ENCODE measurements around the gene GRID2. TPM values are rescaled to one million over a fixed set of nuclear protein-coding genes. Genes with fewer than 3 reads are reported as not detected.
"Not testable (repeated sequence)": the region's sequence is repeated elsewhere in the genome, so short reads cannot be mapped to it uniquely, and the experiment has no call there.

Gene GRID2
- total RNA-seq, 1 donor from 2014 or later: not detected

DNA sequence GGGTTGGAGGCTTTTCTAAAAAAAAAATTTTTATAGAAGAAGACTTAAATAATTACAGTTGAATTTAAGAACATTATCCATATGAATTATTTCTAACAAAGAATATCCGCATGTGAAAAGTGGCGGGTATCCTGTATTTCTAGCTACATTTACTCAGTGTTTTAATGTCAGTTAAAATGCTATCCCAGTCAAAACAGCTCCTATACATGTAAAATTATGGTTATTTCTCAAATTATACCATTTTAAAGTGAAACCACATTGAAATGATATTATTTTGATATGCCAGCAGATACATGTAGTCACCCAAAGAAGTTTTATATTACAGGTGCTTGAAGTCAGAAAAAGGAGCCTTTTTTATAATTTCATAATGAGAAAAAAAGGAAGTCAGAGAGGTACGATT lies 1356.3 kb downstream of the GRID2 start:
- TF ChIP-seq POLR2AphosphoS5 (IDR thresholded peaks at IDR 0.05; ENCODE audit: insufficient read depth in 1 of 2, low read depth in 1 of 2) (no peak), POLR2A (IDR thresholded peaks at IDR 0.05) (no peak)
- TF ChIP-seq, protein P1, sequence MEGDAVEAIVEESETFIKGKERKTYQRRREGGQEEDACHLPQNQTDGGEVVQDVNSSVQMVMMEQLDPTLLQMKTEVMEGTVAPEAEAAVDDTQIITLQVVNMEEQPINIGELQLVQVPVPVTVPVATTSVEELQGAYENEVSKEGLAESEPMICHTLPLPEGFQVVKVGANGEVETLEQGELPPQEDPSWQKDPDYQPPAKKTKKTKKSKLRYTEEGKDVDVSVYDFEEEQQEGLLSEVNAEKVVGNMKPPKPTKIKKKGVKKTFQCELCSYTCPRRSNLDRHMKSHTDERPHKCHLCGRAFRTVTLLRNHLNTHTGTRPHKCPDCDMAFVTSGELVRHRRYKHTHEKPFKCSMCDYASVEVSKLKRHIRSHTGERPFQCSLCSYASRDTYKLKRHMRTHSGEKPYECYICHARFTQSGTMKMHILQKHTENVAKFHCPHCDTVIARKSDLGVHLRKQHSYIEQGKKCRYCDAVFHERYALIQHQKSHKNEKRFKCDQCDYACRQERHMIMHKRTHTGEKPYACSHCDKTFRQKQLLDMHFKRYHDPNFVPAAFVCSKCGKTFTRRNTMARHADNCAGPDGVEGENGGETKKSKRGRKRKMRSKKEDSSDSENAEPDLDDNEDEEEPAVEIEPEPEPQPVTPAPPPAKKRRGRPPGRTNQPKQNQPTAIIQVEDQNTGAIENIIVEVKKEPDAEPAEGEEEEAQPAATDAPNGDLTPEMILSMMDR (IDR thresholded peaks at IDR 0.05): no peak
- Histone ChIP-seq H3K27me3 (no peaks in the 10 kb centered on the region), H3K27ac (no peak overlapping the region), H3K36me3 (no peaks in the 10 kb centered on the region), H3K4me1 (no peaks in the 10 kb centered on the region), H3K9me3 (no peaks in the 10 kb centered on the region), H3K4me3 (no peak overlapping the region)
- no peak for DNase-seq (ENCODE audit: extremely low spot score in 2 of 2)
- intact Hi-C loops (cut with DNase I): no loop called here

DNA sequence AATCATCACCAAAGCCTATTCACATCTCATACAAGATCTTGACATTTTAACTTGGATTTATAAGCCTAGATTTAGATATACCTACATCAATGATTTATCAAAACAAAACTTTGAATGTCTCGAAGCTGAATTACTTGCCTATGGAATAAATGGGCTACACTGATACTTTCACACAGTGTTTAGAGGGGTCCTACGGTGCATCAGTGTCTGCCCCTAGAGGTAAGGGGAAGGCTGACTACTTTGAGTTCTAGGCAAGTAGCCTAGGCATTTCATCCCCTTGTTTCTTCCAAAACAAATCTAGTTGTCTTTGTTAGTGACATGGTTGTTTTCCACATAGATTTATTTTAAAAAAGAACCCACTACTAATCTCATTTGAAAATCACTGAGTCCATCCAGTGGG lies 1366.7 kb downstream of the GRID2 start:
- intact Hi-C loops (cut with DNase I): no loop called here
- Histone ChIP-seq H3K4me1 (no peaks in the 10 kb centered on the region), H3K36me3 (no peaks in the 10 kb centered on the region)

DNA sequence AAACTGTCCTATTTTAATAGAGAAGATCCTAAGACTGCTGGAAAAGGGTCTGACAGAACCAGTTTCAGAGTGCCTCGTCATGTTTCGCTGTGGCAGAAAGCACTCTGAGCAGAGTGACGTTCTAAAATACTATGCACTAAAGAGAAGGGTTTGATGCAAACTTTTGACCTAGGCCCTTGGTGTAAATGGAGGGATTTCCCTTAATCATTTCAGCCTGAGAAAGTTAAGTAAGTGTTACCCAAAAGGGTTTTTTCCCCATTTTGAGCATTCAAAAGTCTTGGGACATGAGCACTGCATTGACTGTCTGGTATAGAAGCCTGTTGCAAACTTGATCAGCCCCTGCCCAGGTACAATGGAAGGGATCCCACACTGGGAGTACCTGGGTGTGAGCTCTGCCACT lies 1367.3 kb downstream of the GRID2 start:
- Histone ChIP-seq H3K9me3 (no peaks in the 10 kb centered on the region), H3K4me3 (no peak overlapping the region), H3K27me3 (no peaks in the 10 kb centered on the region), H3K4me1 (no peaks in the 10 kb centered on the region), H3K27ac (no peak overlapping the region), H3K36me3 (no peaks in the 10 kb centered on the region)
- TF ChIP-seq POLR2AphosphoS5 (IDR thresholded peaks at IDR 0.05; ENCODE audit: insufficient read depth in 1 of 2, low read depth in 1 of 2) (no peak), POLR2A (IDR thresholded peaks at IDR 0.05) (no peak)
- TF ChIP-seq, protein P1 (IDR thresholded peaks at IDR 0.05): no peak
- intact Hi-C loops (cut with DNase I): no loop called here
- no peak for DNase-seq (ENCODE audit: extremely low spot score in 2 of 2)

More for the DNA sequence above, 1366.7 kb downstream of the GRID2 start:
- H3K27ac ChIP-seq: no peak overlapping the region
- H3K9me3 ChIP-seq: no peaks in the 10 kb centered on the region
- DNase-seq (ENCODE audit: extremely low spot score in 2 of 2): no peak
- H3K4me3 ChIP-seq: no peak overlapping the region
- TF ChIP-seq, protein P1 (IDR thresholded peaks at IDR 0.05): no peak
- TF ChIP-seq POLR2AphosphoS5 (IDR thresholded peaks at IDR 0.05; ENCODE audit: insufficient read depth in 1 of 2, low read depth in 1 of 2) (no peak), POLR2A (IDR thresholded peaks at IDR 0.05) (no peak)
- no peaks in the 10 kb centered on the region for H3K27me3 ChIP-seq

DNA sequence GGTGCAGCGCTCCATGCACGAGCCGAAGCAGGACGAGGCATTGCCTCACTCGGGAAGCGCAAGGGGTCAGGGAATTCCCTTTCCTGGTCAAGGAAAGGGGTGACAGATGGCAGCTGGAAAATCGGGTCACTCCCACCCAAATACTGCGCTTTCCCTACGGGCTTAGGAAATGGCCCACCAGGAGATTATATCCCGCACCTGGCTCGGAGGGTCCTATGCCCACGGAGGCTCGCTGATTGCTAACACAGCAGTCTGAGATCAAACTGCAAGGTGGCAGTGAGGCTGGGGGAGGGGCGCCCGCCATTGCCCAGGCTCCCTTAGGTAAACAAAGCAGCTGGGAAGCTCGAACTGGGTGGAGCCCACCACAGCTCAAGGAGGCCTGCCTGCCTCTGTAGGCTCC lies 1373.2 kb downstream of the GRID2 start:
- DNase-seq (ENCODE audit: extremely low spot score in 2 of 2); H3K4me3 ChIP-seq; H3K36me3 ChIP-seq; intact Hi-C loops (cut with DNase I); H3K4me1 ChIP-seq; H3K27me3 ChIP-seq; H3K9me3 ChIP-seq; H3K27ac ChIP-seq: not testable (repeated sequence)

DNA sequence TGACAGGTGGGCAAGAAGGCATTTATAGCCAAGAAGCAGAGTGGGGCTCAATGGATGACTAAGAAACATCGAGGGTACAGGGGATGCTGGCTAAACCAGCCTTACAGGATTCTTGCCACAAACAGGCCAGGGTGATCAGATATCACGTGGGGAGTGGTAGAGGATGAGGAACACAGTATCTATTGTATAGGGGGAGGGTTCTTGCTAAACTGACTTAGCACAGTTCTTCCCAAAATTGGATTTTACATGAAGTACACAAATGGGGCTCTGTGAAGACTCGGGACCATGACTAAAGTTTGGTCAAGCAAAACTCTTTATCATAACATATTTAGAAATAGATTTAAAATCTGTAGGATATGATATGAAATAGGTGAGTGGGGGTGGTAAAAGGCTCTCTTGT lies 1380.8 kb downstream of the GRID2 start:
- Histone ChIP-seq H3K27me3 (no peaks in the 10 kb centered on the region), H3K4me1 (no peaks in the 10 kb centered on the region), H3K9me3 (no peaks in the 10 kb centered on the region), H3K27ac (no peak overlapping the region), H3K4me3 (no peak overlapping the region), H3K36me3 (no peaks in the 10 kb centered on the region)
- TF ChIP-seq POLR2A (IDR thresholded peaks at IDR 0.05) (no peak), POLR2AphosphoS5 (IDR thresholded peaks at IDR 0.05; ENCODE audit: insufficient read depth in 1 of 2, low read depth in 1 of 2) (no peak)
- TF ChIP-seq, protein P1 (IDR thresholded peaks at IDR 0.05): no peak
- no peak for DNase-seq (ENCODE audit: extremely low spot score in 2 of 2)
- intact Hi-C loops (cut with DNase I): no loop called here

DNA sequence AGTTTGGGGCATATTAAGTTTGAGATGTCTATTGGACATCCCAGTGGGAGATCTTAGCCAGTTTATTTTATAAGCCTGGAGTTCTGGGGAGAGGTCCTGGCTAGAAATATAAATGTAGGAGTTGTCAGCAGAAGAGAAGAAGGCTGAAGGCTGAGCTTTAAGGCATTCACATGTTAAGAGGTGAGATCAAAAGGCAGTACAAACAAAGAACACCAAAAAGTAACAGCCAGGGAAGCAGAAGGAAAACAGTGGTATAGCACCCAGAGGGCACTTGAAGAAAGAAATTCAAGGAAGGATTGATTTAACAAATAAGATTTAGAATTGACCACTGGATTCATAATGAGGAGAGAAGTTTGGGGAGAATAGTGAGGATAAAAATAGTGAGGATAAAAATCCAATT lies 1383.5 kb downstream of the GRID2 start:
- H3K9me3 ChIP-seq: no peaks in the 10 kb centered on the region
- TF ChIP-seq POLR2A (IDR thresholded peaks at IDR 0.05) (no peak), POLR2AphosphoS5 (IDR thresholded peaks at IDR 0.05; ENCODE audit: insufficient read depth in 1 of 2, low read depth in 1 of 2) (no peak)
- TF ChIP-seq, protein P1 (IDR thresholded peaks at IDR 0.05): no peak
- H3K36me3 ChIP-seq: no peaks in the 10 kb centered on the region
- H3K27ac ChIP-seq: no peak overlapping the region
- no peak for DNase-seq (ENCODE audit: extremely low spot score in 2 of 2)
- intact Hi-C loops (cut with DNase I): no loop called here
- no peaks in the 10 kb centered on the region for H3K27me3 ChIP-seq
- no peak overlapping the region for H3K4me3 ChIP-seq
- no peaks in the 10 kb centered on the region for H3K4me1 ChIP-seq
